CD4-positive, alpha-beta T cell treated with Interleukin-4 for 4 hours (primary cell): Measurements from ENCODE around the gene TAS2R41.

Experiments
- DNase-seq: peaks from one replicate; pipeline ENCODE4 v3.0.0-alpha.2; 2020

Gene TAS2R41

GRCh38 chr7:143477501-143478150 lies at the start of gene TAS2R41:
Gene TAS2R41, plus strand, starts transcription at chr7:143477873. Its CDS starts 0 bp downstream, at chr7:143477873.
- no peak for DNase-seq

GRCh38 chr7:143429770-143430698 lies 47.6 kb upstream of the TAS2R41 start:
- no peak for DNase-seq

- no peak for DNase-seq
Measured at GRCh38 chr7:143431109-143431508, 46.6 kb upstream of the TAS2R41 start.

- DNase-seq: no peak
Measured at GRCh38 chr7:143433759-143434158, 43.9 kb upstream of the TAS2R41 start.

GRCh38 chr7:143434660-143435059 lies 43.0 kb upstream of the TAS2R41 start:
- no peak for DNase-seq

- no peak for DNase-seq
Measured at GRCh38 chr7:143435266-143435665, 42.4 kb upstream of the TAS2R41 start.

GRCh38 chr7:143436325-143436946 lies 41.2 kb upstream of the TAS2R41 start:
- DNase-seq: no peak

- DNase-seq: no peak
Measured at GRCh38 chr7:143437578-143437977, 40.1 kb upstream of the TAS2R41 start.

- DNase-seq: no peak
Measured at GRCh38 chr7:143439866-143440265, 37.8 kb upstream of the TAS2R41 start.

- DNase-seq: no peak
Measured at GRCh38 chr7:143443153-143443552, 34.5 kb upstream of the TAS2R41 start, which contains the start of gene TAS2R60. Gene TAS2R60, plus strand, starts transcription at chr7:143443453. Its CDS starts 0 bp downstream, at chr7:143443453.

- DNase-seq: no peak
Measured at GRCh38 chr7:143444063-143444782, 33.5 kb upstream of the TAS2R41 start.

GRCh38 chr7:143444785-143445184 lies 32.9 kb upstream of the TAS2R41 start:
- no peak for DNase-seq

GRCh38 chr7:143447466-143447865 lies 30.2 kb upstream of the TAS2R41 start:
- DNase-seq: no peak

- no peak for DNase-seq
Measured at GRCh38 chr7:143448429-143448828, 29.2 kb upstream of the TAS2R41 start.

GRCh38 chr7:143449793-143450192 lies 27.9 kb upstream of the TAS2R41 start:
- DNase-seq: no peak

GRCh38 chr7:143451122-143451521 lies 26.6 kb upstream of the TAS2R41 start:
- DNase-seq: no peak

- no peak for DNase-seq
Measured at GRCh38 chr7:143451746-143452145, 25.9 kb upstream of the TAS2R41 start.

- no peak for DNase-seq
Measured at GRCh38 chr7:143452495-143452894, 25.2 kb upstream of the TAS2R41 start.

- DNase-seq: no peak
Measured at GRCh38 chr7:143454091-143454680, 23.5 kb upstream of the TAS2R41 start.

GRCh38 chr7:143455491-143455890 lies 22.2 kb upstream of the TAS2R41 start:
- DNase-seq: no peak

- no peak for DNase-seq
Measured at GRCh38 chr7:143455942-143456341, 21.7 kb upstream of the TAS2R41 start.

- DNase-seq: no peak
Measured at GRCh38 chr7:143456992-143457793, 20.5 kb upstream of the TAS2R41 start.
